SK-N-SH (cell line): Measurements from ENCODE around the gene FLAD1. TPM values are rescaled to one million over a fixed set of nuclear protein-coding genes. Genes with fewer than 3 reads are reported as not detected.

ENCODE experiments used
- CTCF ChIA-PET: fragments of 300-600, 350-600 bp; formaldehyde crosslinking; extraction: SDS; loops from one replicate; lab custom pipeline; 2021; lab: Yijun Ruan, JAX
- POLR2A ChIA-PET: fragments of 350-600 bp; sonication (Branson Sonifier 250); formaldehyde crosslinking; extraction: SDS; loops from one replicate; lab custom pipeline; 2020; ENCODE audit warnings: antibody characterized with exemption, inconsistent platforms; lab: Yijun Ruan, JAX
- DNase-seq: peaks from one replicate; pipeline ENCODE4 v3.0.0; 2012
- H2AFZ ChIP-seq: fragments of 200-600 bp; sonication (generic); 2 replicates; pipeline ENCODE4 v1.8.1; 2016; ENCODE audit warnings: antibody characterized with exemption, mild to moderate bottlenecking, low read depth
- H3F3A ChIP-seq: fragments of 200-600 bp; sonication (generic); replicated peaks from 2 replicates; pipeline ENCODE3; 2016; ENCODE audit warnings: antibody characterized with exemption, mild to moderate bottlenecking; ENCODE audit not compliant: insufficient read depth
- H3K27ac ChIP-seq, 2 experiments: fragments of 200-500 bp in 1 of 2; fragments of 200-600 bp in 1 of 2; sonication (Bioruptor generic) in 1 of 2; sonication (generic), shearing (Covaris generic) in 1 of 2; 2 replicates each; pipeline versions ENCODE4 v1.5.1 to v1.6.1; 2014 to 2016; ENCODE audit warnings: low read depth in 2 of 2, inconsistent platforms in 1 of 2, low read length in 1 of 2, mild to moderate bottlenecking in 1 of 2, mixed read lengths in 1 of 2
- H3K27me3 ChIP-seq: fragments of 200-600 bp; sonication (generic), shearing (Covaris generic); 2 replicates; pipeline ENCODE4 v1.6.1; 2016; ENCODE audit warnings: mixed run types; ENCODE audit not compliant: insufficient read depth
- H3K36me3 ChIP-seq, 2 experiments: fragments of 200-500 bp in 1 of 2; fragments of 200-600 bp in 1 of 2; sonication (Bioruptor generic) in 1 of 2; sonication (generic) in 1 of 2; replicated peaks in 1 of 2; 2 replicates each; pipeline versions ENCODE3 to v1.5.1; 2014 to 2016; ENCODE audit warnings: low read length in 1 of 2, mild to moderate bottlenecking in 1 of 2; ENCODE audit not compliant: insufficient read depth in 2 of 2, control insufficient read depth in 1 of 2
- H3K4me1 ChIP-seq, 2 experiments: fragments of 200-500 bp in 1 of 2; fragments of 200-600 bp in 1 of 2; sonication (Bioruptor generic) in 1 of 2; sonication (generic), shearing (Covaris generic) in 1 of 2; 2 replicates each; pipeline versions ENCODE4 v1.5.1 to v1.6.1; 2014 to 2016; ENCODE audit warnings: low read depth in 1 of 2, low read length in 1 of 2, mixed run types in 1 of 2; ENCODE audit not compliant: insufficient read depth in 2 of 2, control insufficient read depth in 1 of 2
- H3K4me2 ChIP-seq: fragments of 200-600 bp; sonication (generic), shearing (Covaris generic); 2 replicates; pipeline ENCODE4 v1.6.1; 2017; ENCODE audit warnings: mixed run types
- H3K4me3 ChIP-seq, 2 experiments: fragments of 200-500 bp in 1 of 2; fragments of 200-600 bp in 1 of 2; sonication (Bioruptor generic) in 1 of 2; sonication (generic), shearing (Covaris generic) in 1 of 2; 2 replicates each; pipeline versions ENCODE4 v1.5.1 to v1.8.1; 2014 to 2016; ENCODE audit warnings: low read depth in 2 of 2, inconsistent platforms in 1 of 2, low read length in 1 of 2, mild to moderate bottlenecking in 1 of 2, mixed read lengths in 1 of 2, moderate library complexity in 1 of 2
- H3K79me2 ChIP-seq: fragments of 200-600 bp; sonication (generic); 2 replicates; pipeline ENCODE4 v1.8.1; 2017; ENCODE audit warnings: mild to moderate bottlenecking; ENCODE audit not compliant: insufficient read depth
- H3K9ac ChIP-seq: fragments of 200-600 bp; sonication (generic); 2 replicates; pipeline ENCODE4 v1.6.1; 2017; ENCODE audit warnings: mixed run types
- H3K9me2 ChIP-seq: fragments of 200-600 bp; sonication (generic); 2 replicates; pipeline ENCODE4 v1.6.1; 2017; ENCODE audit warnings: mixed run types
- H3K9me3 ChIP-seq: fragments of 200-600 bp; sonication (generic); 2 replicates; pipeline ENCODE4 v1.6.1; 2017; ENCODE audit warnings: mixed run types, mild to moderate bottlenecking, moderate library complexity
- H4K20me1 ChIP-seq: fragments of 200-600 bp; sonication (generic); 2 replicates; pipeline ENCODE4 v1.6.1; 2017; ENCODE audit warnings: mild to moderate bottlenecking, mixed run types; ENCODE audit not compliant: insufficient read depth
- CHD2 ChIP-seq: fragments of 150-350 bp; IDR thresholded peaks from 2 replicates; pipeline ENCODE4 v1.6.1; 2018; ENCODE audit warnings: low read length; ENCODE audit not compliant: partially characterized antibody
- ELF1 ChIP-seq: IDR thresholded peaks from 2 replicates; pipeline ENCODE4 v1.4.0; 2012
- EP300 ChIP-seq, 2 experiments: IDR thresholded peaks; 2 replicates each; pipeline versions ENCODE4 v1.4.0 to v1.6.1; 2012; ENCODE audit warnings: borderline replicate concordance in 1 of 2, low read depth in 1 of 2, low read length in 1 of 2
- EZH2phosphoT487 ChIP-seq: fragments of 200-600 bp; sonication (generic); IDR thresholded peaks from 2 replicates; pipeline ENCODE4 v1.6.1; 2017; ENCODE audit warnings: low read depth, mixed run types, mild to moderate bottlenecking, antibody characterized with exemption, moderate library complexity, borderline replicate concordance
- FOXJ3 ChIP-seq: sonication (generic); formaldehyde crosslinking; IDR thresholded peaks from 2 replicates; pipeline ENCODE4 v1.5.1; 2020; ENCODE audit warnings: mild to moderate bottlenecking, missing genetic modification reagents
- GABPA ChIP-seq: IDR thresholded peaks from 2 replicates; pipeline ENCODE4 v1.4.0; 2012; ENCODE audit warnings: low read depth, mild to moderate bottlenecking
- GATA2 ChIP-seq: sonication (generic); formaldehyde crosslinking; IDR thresholded peaks from 2 replicates; pipeline ENCODE4 v1.5.0; 2020; ENCODE audit warnings: mild to moderate bottlenecking, missing genetic modification reagents
- MAX ChIP-seq: IDR thresholded peaks from 2 replicates; pipeline ENCODE4 v1.4.0; 2012; ENCODE audit warnings: low read depth
- MEF2A ChIP-seq: IDR thresholded peaks from 2 replicates; pipeline ENCODE4 v1.4.0; 2012; ENCODE audit warnings: low read depth, borderline replicate concordance
- NFIC ChIP-seq: IDR thresholded peaks from 2 replicates; pipeline ENCODE4 v1.4.0; 2012; ENCODE audit warnings: borderline replicate concordance
- NRF1 ChIP-seq: IDR thresholded peaks from 2 replicates; pipeline ENCODE4 v1.6.1; 2012; ENCODE audit warnings: low read depth, mild to moderate bottlenecking, low read length
- POLR2AphosphoS5 ChIP-seq: IDR thresholded peaks from 2 replicates; pipeline ENCODE4 v1.6.1; 2012; ENCODE audit warnings: low read depth, low read length
- RCOR1 ChIP-seq: fragments of 150-350 bp; IDR thresholded peaks from 2 replicates; pipeline ENCODE4 v1.6.1; 2017; ENCODE audit warnings: antibody characterized with exemption, low read length
- REST ChIP-seq: IDR thresholded peaks from 2 replicates; pipeline ENCODE4 v1.6.1; 2012; ENCODE audit warnings: mild to moderate bottlenecking, low read depth, low read length, moderate library complexity
- RFX5 ChIP-seq: IDR thresholded peaks from 2 replicates; pipeline ENCODE4 v1.6.1; 2012; ENCODE audit warnings: mild to moderate bottlenecking, improper control_type of control experiment, low read length
- SIN3A ChIP-seq: IDR thresholded peaks from 2 replicates; pipeline ENCODE4 v1.6.1; 2012; ENCODE audit warnings: low read depth, mild to moderate bottlenecking, low read length, moderate library complexity, borderline replicate concordance
- SMC3 ChIP-seq: IDR thresholded peaks from 2 replicates; pipeline ENCODE4 v1.6.1; 2012; ENCODE audit warnings: low read depth, low read length, improper control_type of control experiment
- TEAD4 ChIP-seq: IDR thresholded peaks from 2 replicates; pipeline ENCODE4 v1.4.0; 2012; ENCODE audit warnings: mild to moderate bottlenecking, borderline replicate concordance; ENCODE audit not compliant: insufficient read depth
- USF1 ChIP-seq: IDR thresholded peaks from 2 replicates; pipeline ENCODE4 v1.4.0; 2012; ENCODE audit warnings: low read depth, borderline replicate concordance
- USF2 ChIP-seq: fragments of 150-350 bp; IDR thresholded peaks from 2 replicates; pipeline ENCODE4 v1.6.1; 2017; ENCODE audit warnings: antibody characterized with exemption, low read length, low read depth, borderline replicate concordance
- WGBS: methylation state at CpG from one replicate; pipeline ENCODE4 v1.1.6; 2017; ENCODE audit warnings: low lambda C conversion rate; 5-methylcytosine and 5-hydroxymethylcytosine counted together
- polyA plus RNA-seq, 3 experiments: library from polyadenylated mRNA; depleted of rRNA; stranded (reverse); fragments of >200 nt; gene quantifications; 2 replicates each; pipeline ENCODE4 v1.2.3, GENCODE V29; 2012
- TF ChIP-seq, protein P1 (sequence below): fragments of 150-350 bp; IDR thresholded peaks from 2 replicates; pipeline ENCODE4 v1.6.1; 2016; ENCODE audit warnings: mild to moderate bottlenecking, low read depth, low read length
- TF ChIP-seq, protein P2 (sequence below): IDR thresholded peaks from 2 replicates; pipeline ENCODE4 v1.4.0; 2012; ENCODE audit warnings: low read depth, borderline replicate concordance

FLAD1 gene
- polyA plus RNA-seq, 1 of the 3 experiments (the other 2 are of a cell fraction): 50.8 TPM

- POLR2A ChIA-PET: interaction anchor here (0.5 to 2.1 kb wide), 4 partner anchors 24 to 268 kb away, joined by 3 to 5 read pairs (median 3); partner anchors contain the start of gene PYGO2
- Histone ChIP-seq H3K4me3 (peak overlapping the region; percentile 63 to 77), H3K27me3 (no peaks in the 10 kb centered on the region), H3F3A (peaks cover 12% of the 10 kb centered on the region), H3K4me2 (peak overlapping the region; percentile 94), H3K36me3 (no peaks in the 10 kb centered on the region), H2AFZ (peak overlapping the region; percentile 94), H3K27ac (peak overlapping the region; percentile 94 to 95), H3K9me2 (no peaks in the 10 kb centered on the region), H3K4me1 (peaks cover 20 to 35% of the 10 kb centered on the region in 2 experiments; a peak in 3 of 4 replicates), H3K9ac (peak overlapping the region; percentile 90), H4K20me1 (no peaks in the 10 kb centered on the region), H3K9me3 (no peaks in the 10 kb centered on the region), H3K79me2 (peaks cover 12% of the 10 kb centered on the region; the same call in 1 of the 2 replicates)
- WGBS: 1% methylated on average over 35 of the region's 36 CpGs
- CTCF ChIA-PET: interaction anchor here (0.7 to 6.6 kb wide), 23 partner anchors 7 to 458 kb away, joined by 3 to 34 read pairs (median 4); partner anchors contain the start of genes ADAM15 and PYGO2
- peak; percentile 90 for DNase-seq
- TF ChIP-seq GATA2 (CRISPR knock-in tag): no peak
- TF ChIP-seq REST: no peak
- TF ChIP-seq RCOR1: 0 out of 2 replicates have a peak, but pooled peaks have one; percentile 55
- peak; percentile 59; the same call in 1 of the 2 replicates for TF ChIP-seq RFX5
- no peak for TF ChIP-seq ELF1
- TF ChIP-seq SMC3: no peak
- TF ChIP-seq POLR2AphosphoS5: peak; percentile 86; the same call in 1 of the 2 replicates
- peak; percentile 82 for TF ChIP-seq NFIC
- peak in 1 of 2 experiments; percentile 66; a peak in 1 of 4 replicates for TF ChIP-seq EP300 (IDR thresholded peaks at IDR 0.05; ENCODE audit: borderline replicate concordance in 1 of 2, low read depth in 1 of 2, low read length in 1 of 2)
- TF ChIP-seq TEAD4: no peak
- no peak for TF ChIP-seq NRF1
- TF ChIP-seq EZH2phosphoT487: no peak
- TF ChIP-seq, protein P1, sequence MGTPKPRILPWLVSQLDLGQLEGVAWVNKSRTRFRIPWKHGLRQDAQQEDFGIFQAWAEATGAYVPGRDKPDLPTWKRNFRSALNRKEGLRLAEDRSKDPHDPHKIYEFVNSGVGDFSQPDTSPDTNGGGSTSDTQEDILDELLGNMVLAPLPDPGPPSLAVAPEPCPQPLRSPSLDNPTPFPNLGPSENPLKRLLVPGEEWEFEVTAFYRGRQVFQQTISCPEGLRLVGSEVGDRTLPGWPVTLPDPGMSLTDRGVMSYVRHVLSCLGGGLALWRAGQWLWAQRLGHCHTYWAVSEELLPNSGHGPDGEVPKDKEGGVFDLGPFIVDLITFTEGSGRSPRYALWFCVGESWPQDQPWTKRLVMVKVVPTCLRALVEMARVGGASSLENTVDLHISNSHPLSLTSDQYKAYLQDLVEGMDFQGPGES: no peak
- no peak for TF ChIP-seq FOXJ3
- TF ChIP-seq SIN3A: peak; percentile 49; the same call in 1 of the 2 replicates
- no peak; the same call in 1 of the 2 replicates for TF ChIP-seq MAX
- TF ChIP-seq CHD2: peak; percentile 86
- no peak for TF ChIP-seq USF1
- TF ChIP-seq MEF2A: no peak
- no peak for TF ChIP-seq GABPA
- TF ChIP-seq, protein P2, sequence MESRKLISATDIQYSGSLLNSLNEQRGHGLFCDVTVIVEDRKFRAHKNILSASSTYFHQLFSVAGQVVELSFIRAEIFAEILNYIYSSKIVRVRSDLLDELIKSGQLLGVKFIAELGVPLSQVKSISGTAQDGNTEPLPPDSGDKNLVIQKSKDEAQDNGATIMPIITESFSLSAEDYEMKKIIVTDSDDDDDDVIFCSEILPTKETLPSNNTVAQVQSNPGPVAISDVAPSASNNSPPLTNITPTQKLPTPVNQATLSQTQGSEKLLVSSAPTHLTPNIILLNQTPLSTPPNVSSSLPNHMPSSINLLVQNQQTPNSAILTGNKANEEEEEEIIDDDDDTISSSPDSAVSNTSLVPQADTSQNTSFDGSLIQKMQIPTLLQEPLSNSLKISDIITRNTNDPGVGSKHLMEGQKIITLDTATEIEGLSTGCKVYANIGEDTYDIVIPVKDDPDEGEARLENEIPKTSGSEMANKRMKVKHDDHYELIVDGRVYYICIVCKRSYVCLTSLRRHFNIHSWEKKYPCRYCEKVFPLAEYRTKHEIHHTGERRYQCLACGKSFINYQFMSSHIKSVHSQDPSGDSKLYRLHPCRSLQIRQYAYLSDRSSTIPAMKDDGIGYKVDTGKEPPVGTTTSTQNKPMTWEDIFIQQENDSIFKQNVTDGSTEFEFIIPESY: no peak
- no peak for TF ChIP-seq USF2
Observed at GRCh38 chr1:154937085-154937987, 45.8 kb upstream of the FLAD1 start.
